CD4-positive, alpha-beta T cell treated with Interleukin-6 at 100 ng/mL for 8 hours (primary cell): ENCODE data around the gene BRPF3.
A peak's percentile ranks its signal among the peaks of the same experiment; 100 is the strongest.
"Not testable (repeated sequence)": the region's sequence is repeated elsewhere in the genome, so short reads cannot be mapped to it uniquely, and the experiment has no call there.

Source experiments
- DNase-seq: peaks from one replicate; pipeline ENCODE4 v3.0.0-alpha.2; 2020; ENCODE audit warnings: mixed read lengths, low spot score

Gene BRPF3

GRCh38 chr6:36200998-36201596 lies 4.6 kb downstream of the BRPF3 start:
- DNase-seq: no peak

GRCh38 chr6:36201612-36202011 lies 5.1 kb downstream of the BRPF3 start:
- DNase-seq: peak; percentile 15

GRCh38 chr6:36202101-36202500 lies 5.6 kb downstream of the BRPF3 start:
- no peak for DNase-seq

GRCh38 chr6:36204068-36204753 lies 7.7 kb downstream of the BRPF3 start:
- peak; percentile 65 for DNase-seq

- DNase-seq: no peak
These were observed 10.6 kb downstream of the BRPF3 start for GRCh38 chr6:36207155-36207554.

- DNase-seq: no peak
These were observed 13.1 kb downstream of the BRPF3 start for GRCh38 chr6:36209606-36210005.

GRCh38 chr6:36210182-36210581 lies 13.6 kb downstream of the BRPF3 start:
- DNase-seq: no peak

- DNase-seq: no peak
These were observed 14.5 kb downstream of the BRPF3 start for GRCh38 chr6:36210886-36211595.

- no peak for DNase-seq
These were observed 20.0 kb downstream of the BRPF3 start for GRCh38 chr6:36216559-36216958.

- DNase-seq: no peak
These were observed 20.6 kb downstream of the BRPF3 start for GRCh38 chr6:36217188-36217587.

- no peak for DNase-seq
These were observed 21.4 kb downstream of the BRPF3 start for GRCh38 chr6:36217946-36218345.

- DNase-seq: not testable (repeated sequence)
These were observed 22.0 kb downstream of the BRPF3 start for GRCh38 chr6:36218516-36218915.

GRCh38 chr6:36219081-36219480 lies 22.5 kb downstream of the BRPF3 start:
- no peak for DNase-seq

GRCh38 chr6:36220226-36220625 lies 23.7 kb downstream of the BRPF3 start:
- no peak for DNase-seq

GRCh38 chr6:36221674-36222073 lies 25.1 kb downstream of the BRPF3 start:
- no peak for DNase-seq

- DNase-seq: no peak
These were observed 26.4 kb downstream of the BRPF3 start for GRCh38 chr6:36222924-36223323.

GRCh38 chr6:36223706-36224105 lies 27.2 kb downstream of the BRPF3 start:
- no peak for DNase-seq

GRCh38 chr6:36224918-36225461 lies 28.4 kb downstream of the BRPF3 start:
- DNase-seq: no peak

- no peak for DNase-seq
These were observed 30.0 kb downstream of the BRPF3 start for GRCh38 chr6:36226438-36227047.

GRCh38 chr6:36227379-36228228 lies 31.1 kb downstream of the BRPF3 start:
- DNase-seq: no peak

- DNase-seq: no peak
These were observed 32.7 kb downstream of the BRPF3 start for GRCh38 chr6:36229223-36229622.

GRCh38 chr6:36230371-36230770 lies 33.8 kb downstream of the BRPF3 start:
- no peak for DNase-seq
